ENCODE measurements around the gene LAMB3. TPM values are rescaled to one million over a fixed set of nuclear protein-coding genes. Genes with fewer than 3 reads are reported as not detected.

Gene LAMB3
- polyA plus RNA-seq, 1 of the 3 experiments (the other 2 are of a cell fraction), result 18.0 TPM

DNA sequence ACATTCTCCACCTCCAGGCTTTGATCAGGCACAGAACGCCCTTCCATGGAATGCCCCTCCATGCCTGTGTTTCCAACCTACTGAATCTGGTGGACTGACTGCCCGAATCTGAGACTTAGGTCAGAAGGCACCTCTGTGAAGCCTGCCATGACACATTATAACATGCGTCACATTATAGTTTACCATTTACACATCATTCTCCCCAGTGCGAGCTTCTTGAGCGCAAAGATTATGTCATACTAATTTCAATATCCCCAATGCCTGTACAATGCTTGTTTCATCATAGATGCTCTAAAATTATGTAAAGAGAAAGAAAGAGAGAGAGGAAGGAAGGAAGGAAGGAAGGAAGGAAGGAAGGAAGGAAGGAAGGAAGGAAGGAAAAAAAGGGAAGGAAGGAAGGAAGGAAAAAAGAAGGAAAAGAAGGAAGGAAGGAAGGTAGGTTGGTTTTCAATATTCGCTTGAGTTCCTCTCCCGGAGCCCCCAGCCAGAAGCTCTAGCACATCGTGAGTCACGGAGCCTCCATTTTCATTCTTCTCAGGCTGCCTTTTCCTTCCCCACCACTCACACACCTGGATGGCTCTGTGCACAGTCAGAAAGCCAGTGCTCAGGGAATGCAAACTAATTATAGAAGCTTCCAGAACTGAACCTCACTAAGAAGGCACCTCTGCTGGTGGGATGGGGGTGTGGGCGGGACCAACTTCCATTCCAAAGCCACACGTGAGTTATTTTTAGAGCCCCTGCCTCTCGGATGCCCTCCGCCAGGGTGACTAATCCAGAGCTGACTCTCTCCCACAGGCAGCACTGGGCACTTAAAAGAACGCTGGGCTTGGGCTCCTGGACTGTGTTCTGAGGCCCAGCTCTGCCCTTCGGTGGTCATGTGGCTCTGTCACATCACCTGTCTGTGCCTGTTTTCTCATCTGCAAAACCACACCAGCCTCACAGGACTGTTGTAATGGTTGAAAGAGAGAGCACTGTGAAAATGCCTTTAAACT, 27.4 kb downstream of the LAMB3 start (continued):
- TF ChIP-seq, protein P1, sequence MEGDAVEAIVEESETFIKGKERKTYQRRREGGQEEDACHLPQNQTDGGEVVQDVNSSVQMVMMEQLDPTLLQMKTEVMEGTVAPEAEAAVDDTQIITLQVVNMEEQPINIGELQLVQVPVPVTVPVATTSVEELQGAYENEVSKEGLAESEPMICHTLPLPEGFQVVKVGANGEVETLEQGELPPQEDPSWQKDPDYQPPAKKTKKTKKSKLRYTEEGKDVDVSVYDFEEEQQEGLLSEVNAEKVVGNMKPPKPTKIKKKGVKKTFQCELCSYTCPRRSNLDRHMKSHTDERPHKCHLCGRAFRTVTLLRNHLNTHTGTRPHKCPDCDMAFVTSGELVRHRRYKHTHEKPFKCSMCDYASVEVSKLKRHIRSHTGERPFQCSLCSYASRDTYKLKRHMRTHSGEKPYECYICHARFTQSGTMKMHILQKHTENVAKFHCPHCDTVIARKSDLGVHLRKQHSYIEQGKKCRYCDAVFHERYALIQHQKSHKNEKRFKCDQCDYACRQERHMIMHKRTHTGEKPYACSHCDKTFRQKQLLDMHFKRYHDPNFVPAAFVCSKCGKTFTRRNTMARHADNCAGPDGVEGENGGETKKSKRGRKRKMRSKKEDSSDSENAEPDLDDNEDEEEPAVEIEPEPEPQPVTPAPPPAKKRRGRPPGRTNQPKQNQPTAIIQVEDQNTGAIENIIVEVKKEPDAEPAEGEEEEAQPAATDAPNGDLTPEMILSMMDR (IDR thresholded peaks at IDR 0.05), result 0 out of 2 replicates have a peak, but pooled peaks have one; percentile 6
- TF ChIP-seq RFX5 (IDR thresholded peaks at IDR 0.05; ENCODE audit: low read length), result no peak
- TF ChIP-seq, protein P2, sequence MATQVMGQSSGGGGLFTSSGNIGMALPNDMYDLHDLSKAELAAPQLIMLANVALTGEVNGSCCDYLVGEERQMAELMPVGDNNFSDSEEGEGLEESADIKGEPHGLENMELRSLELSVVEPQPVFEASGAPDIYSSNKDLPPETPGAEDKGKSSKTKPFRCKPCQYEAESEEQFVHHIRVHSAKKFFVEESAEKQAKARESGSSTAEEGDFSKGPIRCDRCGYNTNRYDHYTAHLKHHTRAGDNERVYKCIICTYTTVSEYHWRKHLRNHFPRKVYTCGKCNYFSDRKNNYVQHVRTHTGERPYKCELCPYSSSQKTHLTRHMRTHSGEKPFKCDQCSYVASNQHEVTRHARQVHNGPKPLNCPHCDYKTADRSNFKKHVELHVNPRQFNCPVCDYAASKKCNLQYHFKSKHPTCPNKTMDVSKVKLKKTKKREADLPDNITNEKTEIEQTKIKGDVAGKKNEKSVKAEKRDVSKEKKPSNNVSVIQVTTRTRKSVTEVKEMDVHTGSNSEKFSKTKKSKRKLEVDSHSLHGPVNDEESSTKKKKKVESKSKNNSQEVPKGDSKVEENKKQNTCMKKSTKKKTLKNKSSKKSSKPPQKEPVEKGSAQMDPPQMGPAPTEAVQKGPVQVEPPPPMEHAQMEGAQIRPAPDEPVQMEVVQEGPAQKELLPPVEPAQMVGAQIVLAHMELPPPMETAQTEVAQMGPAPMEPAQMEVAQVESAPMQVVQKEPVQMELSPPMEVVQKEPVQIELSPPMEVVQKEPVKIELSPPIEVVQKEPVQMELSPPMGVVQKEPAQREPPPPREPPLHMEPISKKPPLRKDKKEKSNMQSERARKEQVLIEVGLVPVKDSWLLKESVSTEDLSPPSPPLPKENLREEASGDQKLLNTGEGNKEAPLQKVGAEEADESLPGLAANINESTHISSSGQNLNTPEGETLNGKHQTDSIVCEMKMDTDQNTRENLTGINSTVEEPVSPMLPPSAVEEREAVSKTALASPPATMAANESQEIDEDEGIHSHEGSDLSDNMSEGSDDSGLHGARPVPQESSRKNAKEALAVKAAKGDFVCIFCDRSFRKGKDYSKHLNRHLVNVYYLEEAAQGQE (IDR thresholded peaks at IDR 0.05; ENCODE audit: low read depth, low read length), result no peak
- no peak for TF ChIP-seq EP300 (IDR thresholded peaks at IDR 0.05; ENCODE audit: borderline replicate concordance in 1 of 2, low read depth in 1 of 2, low read length in 1 of 2)
- TF ChIP-seq NRF1 (IDR thresholded peaks at IDR 0.05; ENCODE audit: low read depth, low read length), result no peak
- TF ChIP-seq SIN3A (IDR thresholded peaks at IDR 0.05; ENCODE audit: borderline replicate concordance, low read depth, low read length), result no peak

DNA sequence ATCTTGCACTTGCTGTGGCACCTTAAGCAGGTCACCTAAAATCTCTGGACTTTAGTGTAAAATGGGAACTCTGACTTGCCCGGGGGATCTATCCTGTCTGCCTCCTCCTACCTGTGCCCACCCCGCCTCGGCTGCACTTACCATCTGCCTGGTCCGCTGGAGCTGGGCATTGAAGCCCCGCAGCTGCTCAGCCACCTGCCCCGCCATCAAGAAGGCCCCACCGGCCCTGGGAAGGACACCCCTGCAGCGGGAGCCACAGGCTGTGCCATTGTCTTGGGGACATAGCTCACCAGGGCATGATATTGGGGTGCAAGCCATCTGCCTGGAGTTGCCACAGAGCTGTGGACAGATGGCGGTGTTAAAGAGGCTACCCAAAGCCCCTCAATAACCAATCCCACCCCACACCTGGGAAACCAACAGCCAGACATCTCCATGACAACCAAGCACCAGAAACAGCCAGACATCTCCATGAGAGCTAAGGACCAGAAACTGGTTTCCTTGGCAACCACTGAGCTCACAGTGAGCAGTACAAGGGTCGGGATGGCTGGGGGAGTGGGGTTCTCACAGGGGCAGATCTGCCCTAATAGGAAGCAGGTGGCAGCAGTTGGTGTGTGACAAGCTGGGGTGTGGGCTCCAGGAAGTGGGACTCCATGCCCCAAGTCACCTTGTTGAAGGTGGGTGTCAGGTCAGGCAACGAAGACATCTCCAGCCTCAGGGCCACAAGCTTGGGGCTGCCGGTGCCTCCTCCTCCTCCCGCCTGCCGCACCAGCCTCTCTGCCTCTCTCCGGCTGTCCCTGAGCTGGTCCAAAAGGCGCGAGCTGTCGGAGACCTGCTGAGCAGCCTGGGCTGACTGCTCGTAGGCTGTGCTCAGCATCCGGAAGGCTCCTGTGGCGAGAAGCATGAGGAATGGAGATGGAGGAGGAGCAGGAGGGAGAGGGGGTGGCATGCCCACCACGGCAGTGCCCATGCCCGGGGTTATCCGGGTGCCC, 29.1 kb downstream of the LAMB3 start:
- H3K79me2 ChIP-seq (ENCODE audit: insufficient read depth), result no peaks in the 10 kb centered on the region
- no peak for TF ChIP-seq GABPA (IDR thresholded peaks at IDR 0.05; ENCODE audit: low read depth)
- no peak for TF ChIP-seq SIN3A (IDR thresholded peaks at IDR 0.05; ENCODE audit: borderline replicate concordance, low read depth, low read length)
- no peak for TF ChIP-seq RAD21 (IDR thresholded peaks at IDR 0.05; ENCODE audit: low read length)
- no peak for TF ChIP-seq YY1 (IDR thresholded peaks at IDR 0.05; ENCODE audit: low read depth)
- no peak for TF ChIP-seq RXRA (IDR thresholded peaks at IDR 0.05; ENCODE audit: borderline replicate concordance, low read depth)
- TF ChIP-seq TCF12 (IDR thresholded peaks at IDR 0.05), result no peak
- no peak for TF ChIP-seq MEF2A (IDR thresholded peaks at IDR 0.05; ENCODE audit: borderline replicate concordance, low read depth)
- TF ChIP-seq, protein P2 (IDR thresholded peaks at IDR 0.05; ENCODE audit: low read depth, low read length), result no peak
- no peak for TF ChIP-seq JUND (IDR thresholded peaks at IDR 0.05)
- TF ChIP-seq, protein P3, sequence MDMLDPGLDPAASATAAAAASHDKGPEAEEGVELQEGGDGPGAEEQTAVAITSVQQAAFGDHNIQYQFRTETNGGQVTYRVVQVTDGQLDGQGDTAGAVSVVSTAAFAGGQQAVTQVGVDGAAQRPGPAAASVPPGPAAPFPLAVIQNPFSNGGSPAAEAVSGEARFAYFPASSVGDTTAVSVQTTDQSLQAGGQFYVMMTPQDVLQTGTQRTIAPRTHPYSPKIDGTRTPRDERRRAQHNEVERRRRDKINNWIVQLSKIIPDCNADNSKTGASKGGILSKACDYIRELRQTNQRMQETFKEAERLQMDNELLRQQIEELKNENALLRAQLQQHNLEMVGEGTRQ (IDR thresholded peaks at IDR 0.05; ENCODE audit: borderline replicate concordance, low read depth, low read length), result no peak
- TF ChIP-seq GATA2 (CRISPR knock-in tag; IDR thresholded peaks at IDR 0.05), result no peak
- CTCF ChIA-PET, result interaction anchor here (0.6 to 6.2 kb wide), 9 partner anchors 11 to 54 kb away, joined by 3 to 62 read pairs (median 4); no protein-coding TSS in a partner anchor

More for the DNA sequence above, 29.1 kb downstream of the LAMB3 start:
- no peak overlapping the region for H3K27ac ChIP-seq (ENCODE audit: low read depth in 2 of 2, low read length in 1 of 2)
- no peak overlapping the region for H3K4me2 ChIP-seq
- H3K9ac ChIP-seq, result no peak overlapping the region
- no peaks in the 10 kb centered on the region for H4K20me1 ChIP-seq (ENCODE audit: insufficient read depth)
- no peaks in the 10 kb centered on the region for H3K9me2 ChIP-seq
- DNase-seq, result peak; percentile 54
- H3K9me3 ChIP-seq, result no peaks in the 10 kb centered on the region
- H3K4me3 ChIP-seq (ENCODE audit: low read depth in 2 of 2, low read length in 1 of 2), result no peak overlapping the region
- no peaks in the 10 kb centered on the region for H3K27me3 ChIP-seq (ENCODE audit: insufficient read depth)
- no peaks in the 10 kb centered on the region for H3F3A ChIP-seq (replicated peaks; ENCODE audit: insufficient read depth)
- POLR2A ChIA-PET, result no interaction called here
- no peaks in the 10 kb centered on the region for H3K36me3 ChIP-seq (replicated peaks in 1 of 2; ENCODE audit: control insufficient read depth in 1 of 2, insufficient read depth in 2 of 2, low read length in 1 of 2)
- H3K4me1 ChIP-seq (ENCODE audit: control insufficient read depth in 1 of 2, insufficient read depth in 2 of 2, low read depth in 1 of 2, low read length in 1 of 2), result peaks cover 20 to 36% of the 10 kb centered on the region in 2 experiments; a peak in 3 of 4 replicates
- no peak overlapping the region for H2AFZ ChIP-seq (ENCODE audit: low read depth)
- WGBS (ENCODE audit: low lambda C conversion rate), result 91% methylated on average over 11 of the region's 24 CpGs
